Right ventricle myocardium superior (tissue), 1 donor: Measurements from ENCODE around the gene CUL4B. TPM values are rescaled to one million over a fixed set of nuclear protein-coding genes. Genes with fewer than 3 reads are reported as not detected.
"Not testable (repeated sequence)": the region's sequence is repeated elsewhere in the genome, so short reads cannot be mapped to it uniquely, and the experiment has no call there.

Experiments
- ATAC-seq: fragments of 200-7000 bp; cut with Tn5 transposase; one replicate; pipeline ENCODE4 v1.9.1; 2020; ENCODE audit warnings: mild to moderate bottlenecking; ENCODE audit not compliant: poor library complexity
- DNase-seq: peaks from one replicate; pipeline ENCODE4 v3.0.0-alpha.2; 2020
- intact Hi-C: fragments of 100-400 bp; cut with DNase I; formaldehyde crosslinking; loops from one replicate; pipeline ENCODE4 v1.11.2; 2022
- total RNA-seq: library from RNA; stranded (reverse); fragmentation: NEBNext Ultra II Directional; extraction: Animal tissue kit (Norgen Biotek cat#: 25700); gene quantifications from one replicate; pipeline ENCODE4 v1.2.1, GENCODE V29; 2021
- donor health status: DM: no; HTN: yes; CAD: no; lungs with severe emphysema.

Gene CUL4B
- total RNA-seq, 1 donor from 2014 or later: 17.9 TPM

DNA sequence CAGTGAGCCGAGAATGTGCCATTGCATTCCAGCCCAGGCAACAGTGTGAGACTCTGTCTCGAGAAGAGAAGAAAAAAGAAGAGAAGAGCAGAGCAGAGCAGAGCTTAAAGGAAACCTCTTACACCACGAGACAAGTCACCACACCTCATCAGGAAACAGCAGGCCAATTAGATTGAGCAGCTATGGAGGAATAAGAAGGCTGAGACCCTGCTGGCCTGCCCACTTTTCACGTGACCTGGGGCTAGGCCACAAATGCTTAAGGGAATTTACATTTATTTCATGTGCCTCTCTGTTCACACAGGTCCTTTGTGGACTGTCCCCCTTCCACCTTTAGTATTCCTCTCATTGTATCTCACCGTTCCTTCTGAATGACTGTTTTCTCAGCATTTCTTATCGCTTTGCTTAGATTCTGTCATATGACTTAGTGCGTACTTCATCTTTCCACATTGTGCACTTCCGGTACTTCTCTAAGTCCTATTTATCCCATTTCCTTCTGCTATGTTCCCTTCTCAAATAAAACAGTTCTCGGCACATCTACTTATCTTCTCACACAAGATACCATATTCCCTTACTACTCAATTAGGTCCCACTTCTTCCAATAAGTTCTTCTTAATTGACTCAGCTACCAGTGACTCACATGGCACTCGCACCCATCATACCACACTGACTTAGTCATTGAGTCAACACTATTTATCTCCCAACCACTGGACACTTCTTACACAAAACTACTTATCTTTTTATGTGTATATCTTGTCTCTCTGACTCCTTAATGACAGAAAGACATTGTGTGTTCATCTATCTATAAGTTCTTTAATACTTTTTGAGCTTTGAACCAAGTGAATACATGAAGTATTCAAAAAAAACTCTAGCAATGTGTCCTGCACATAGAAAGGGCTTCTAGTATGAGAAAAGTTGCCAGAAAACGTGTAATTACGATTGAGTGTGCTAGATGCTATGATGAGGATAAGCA is 11.0 kb downstream of the CUL4B start:
- DNase-seq (no peak), ATAC-seq (no peak)
- intact Hi-C loops: no loop called here

DNA sequence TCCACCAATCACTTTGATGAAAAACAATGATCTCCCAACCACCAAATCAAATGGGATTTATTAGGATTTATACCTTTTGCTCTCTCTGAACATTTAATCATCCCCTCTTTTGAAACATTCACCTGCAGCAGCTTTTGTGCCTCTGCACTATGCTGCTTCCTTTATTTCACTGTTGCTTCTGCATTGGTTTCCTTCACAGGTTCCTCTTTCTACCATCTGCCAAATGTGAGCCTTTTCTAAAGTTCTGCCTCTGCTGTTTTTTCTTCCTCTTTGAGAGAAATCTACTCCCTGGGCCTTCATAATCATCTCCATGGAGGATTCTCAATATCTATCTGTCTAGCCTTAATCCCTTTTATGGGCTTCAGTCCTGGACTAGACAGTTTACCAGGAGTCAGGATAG is 24.7 kb downstream of the CUL4B start:
- intact Hi-C loops: no loop called here
- DNase-seq (no peak), ATAC-seq (no peak)

- no peak for DNase-seq
- no peak for ATAC-seq
- intact Hi-C loops: no loop called here
Observed at GRCh38 chrX:120534413-120535205, 26.2 kb downstream of the CUL4B start.

DNA sequence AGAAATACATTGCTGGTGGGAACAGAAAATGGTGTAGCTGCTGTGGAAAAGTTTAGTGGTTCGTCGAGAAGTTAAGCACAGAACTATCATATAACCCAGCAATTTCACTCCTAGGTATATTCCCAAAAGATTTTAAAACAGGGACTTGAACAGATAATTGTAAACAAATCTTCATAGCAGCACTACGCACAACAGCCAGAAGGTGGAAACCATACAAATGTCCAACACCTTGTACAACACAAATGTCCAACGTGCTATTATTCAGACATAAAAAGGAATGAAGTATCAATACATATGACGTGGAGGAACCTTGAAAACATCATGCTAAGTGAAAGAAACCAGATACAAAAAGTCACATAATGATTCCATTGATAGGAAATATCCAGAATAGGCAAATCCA is 37.9 kb downstream of the CUL4B start:
- intact Hi-C loops: no loop called here
- no peak for ATAC-seq
- no peak for DNase-seq

- intact Hi-C loops: no loop called here
- ATAC-seq (no peak), DNase-seq (no peak)
Observed at GRCh38 chrX:120517936-120518335, 42.8 kb downstream of the CUL4B start.

DNA sequence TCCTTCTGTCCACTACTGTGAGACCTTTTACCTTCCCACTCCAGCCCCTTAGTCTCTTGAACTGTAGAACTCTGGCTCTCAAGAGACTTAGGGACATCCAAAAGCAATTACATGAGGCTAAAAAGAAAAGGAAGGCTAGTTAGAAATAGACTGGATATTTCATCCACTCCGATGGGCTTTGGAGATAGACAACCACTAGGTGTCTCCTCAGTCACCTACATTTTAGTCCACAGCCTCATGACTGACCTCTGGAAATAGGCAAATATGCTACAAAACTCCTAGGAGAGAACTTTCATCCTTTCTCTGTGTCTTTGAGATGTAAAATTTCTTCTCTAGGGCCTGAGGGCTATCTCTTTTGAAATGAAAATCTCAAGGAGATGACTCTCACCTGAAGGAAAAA is 46.5 kb downstream of the CUL4B start:
- no peak for DNase-seq
- intact Hi-C loops: no loop called here
- ATAC-seq: no peak

- ATAC-seq (no peak), DNase-seq (no peak)
- intact Hi-C loops: no loop called here
Observed at GRCh38 chrX:120512627-120513026, 48.1 kb downstream of the CUL4B start.

GRCh38 chrX:120512222-120512621 is 48.5 kb downstream of the CUL4B start:
- intact Hi-C loops: no loop called here
- DNase-seq (no peak), ATAC-seq (no peak)

DNA sequence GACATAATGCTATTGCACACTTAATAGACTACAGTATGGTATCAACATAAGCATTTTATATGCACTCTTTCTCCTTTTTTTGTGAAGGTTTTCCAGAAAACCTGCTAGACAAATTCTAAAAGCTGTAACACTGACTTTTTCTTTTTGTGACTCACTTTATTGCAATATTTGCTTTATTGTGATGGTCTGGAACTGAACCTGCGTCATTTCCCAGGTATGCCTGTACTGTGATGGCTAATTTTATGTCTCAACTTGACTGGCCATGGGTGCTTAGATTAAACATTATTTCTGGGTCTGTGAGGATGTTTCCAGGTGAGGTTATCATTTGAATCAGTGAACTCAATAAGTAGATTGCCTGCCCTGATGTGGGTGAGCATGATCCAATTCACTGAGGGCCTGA is 56.2 kb downstream of the CUL4B start:
- intact Hi-C loops: no loop called here
- DNase-seq (no peak), ATAC-seq (no peak)

DNA sequence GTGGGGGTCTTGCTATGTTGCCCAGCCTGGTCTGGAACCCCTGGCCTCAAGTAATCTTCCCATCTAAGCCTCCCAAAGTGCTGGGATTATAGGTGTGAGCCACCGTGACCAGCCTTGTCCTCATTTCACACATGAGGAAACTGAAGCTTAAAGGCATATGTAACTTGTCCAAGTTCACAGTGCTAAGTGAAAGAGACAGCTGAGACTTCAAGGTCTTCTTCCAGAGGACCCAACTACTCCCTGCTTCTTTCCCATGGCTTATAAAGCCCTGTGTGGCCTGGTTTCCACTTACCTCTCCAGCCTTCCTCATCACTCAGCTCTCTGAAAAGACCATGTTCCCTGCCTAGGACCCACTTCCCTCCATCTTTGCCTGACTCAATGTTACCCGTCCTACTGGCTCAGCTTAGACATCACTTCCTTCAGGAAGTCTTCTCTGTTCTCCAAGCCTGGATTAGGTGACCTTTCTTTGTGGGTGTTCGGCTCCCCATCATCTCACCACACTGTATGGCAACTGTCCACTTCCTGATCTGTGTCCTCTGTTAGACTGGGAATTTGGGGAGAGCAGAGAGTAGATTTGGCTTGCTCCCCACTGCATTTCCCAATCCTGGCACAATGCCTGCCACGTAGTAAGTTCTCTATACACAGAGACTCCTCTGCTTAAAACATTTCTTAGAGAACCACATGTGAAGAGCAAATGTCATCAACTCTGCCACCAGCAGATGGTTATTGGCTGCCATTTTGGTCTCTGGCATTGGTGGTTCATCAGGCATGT is 61.3 kb downstream of the CUL4B start:
- intact Hi-C loops: loop anchor here (5.0 to 10.0 kb wide), 2 partner anchors 155 to 273 kb away; no protein-coding TSS in a partner anchor
- ATAC-seq (peak; percentile 52), DNase-seq (no peak)

- not testable (repeated sequence) for ATAC-seq
- intact Hi-C loops: loop anchor here (10.0 kb wide), 1 partner anchor 165 kb away; no protein-coding TSS in a partner anchor
Observed at GRCh38 chrX:120490119-120490518, 70.6 kb downstream of the CUL4B start.

DNA sequence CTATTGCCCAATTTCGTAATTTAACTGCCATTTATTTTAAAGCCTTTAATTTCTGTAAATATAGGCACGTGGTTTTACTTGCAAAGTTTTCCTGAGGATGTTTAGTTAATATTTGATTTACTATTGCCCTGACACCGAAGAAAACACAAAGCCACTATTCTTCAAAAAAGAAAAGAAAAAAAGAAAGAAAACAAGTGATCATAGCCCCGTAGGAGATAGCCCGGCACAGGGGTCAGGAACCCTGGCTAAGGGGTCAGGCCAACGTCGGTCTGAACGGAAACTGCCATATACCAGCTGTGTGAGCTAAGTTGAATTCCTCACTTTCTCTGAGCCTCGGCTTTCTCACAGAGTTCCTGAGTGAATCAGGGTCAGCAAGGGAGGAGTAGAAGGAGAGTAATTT is 74.0 kb downstream of the CUL4B start:
- DNase-seq (no peak), ATAC-seq (no peak)
- intact Hi-C loops: no loop called here

More at GRCh38 chrX:120490119-120490518, 70.6 kb downstream of the CUL4B start:
- DNase-seq: not testable (repeated sequence)

GRCh38 chrX:120485638-120486520 is 74.9 kb downstream of the CUL4B start:
- DNase-seq (peak; percentile 85), ATAC-seq (peak; percentile 95)
- intact Hi-C loops: no loop called here

DNA sequence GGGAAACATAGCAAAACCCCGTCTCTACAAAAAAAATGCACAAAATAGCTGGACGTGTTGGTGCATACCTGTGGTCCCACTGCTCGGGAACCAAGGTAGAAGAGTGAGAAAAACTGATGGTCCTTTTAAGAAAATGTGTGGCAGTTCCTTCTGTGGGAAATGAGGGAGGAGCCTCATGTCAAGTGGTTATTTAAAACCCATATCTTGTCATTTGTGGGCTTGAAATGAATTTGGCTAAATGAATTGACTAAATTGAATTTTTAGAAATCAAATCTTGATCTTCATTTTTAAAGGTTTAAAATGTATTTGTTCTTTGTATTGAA is 75.5 kb downstream of the CUL4B start:
- DNase-seq (no peak), ATAC-seq (no peak)
- intact Hi-C loops: no loop called here

DNA sequence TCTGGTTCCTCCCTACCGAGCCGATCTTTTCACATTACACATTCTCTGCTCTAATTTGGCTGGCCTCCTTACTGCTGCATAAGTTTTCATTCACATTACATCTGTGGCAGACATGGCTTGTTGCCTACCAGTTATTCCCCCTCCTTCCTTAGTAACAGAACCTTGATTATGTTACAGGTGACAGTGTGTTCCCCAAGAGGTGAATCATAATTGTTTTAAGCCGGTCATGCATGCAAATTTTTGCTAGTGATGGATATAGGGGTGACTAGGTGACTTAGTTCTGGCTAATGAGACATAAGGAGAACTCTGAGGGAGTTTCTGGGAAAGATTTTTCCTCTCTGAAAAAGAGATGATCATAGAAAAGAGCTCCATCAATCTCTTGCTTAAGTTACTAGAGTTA is 83.3 kb downstream of the CUL4B start:
- no peak for DNase-seq
- ATAC-seq: no peak
- intact Hi-C loops: loop anchor here (10.0 kb wide), 1 partner anchor 113 kb away; the partner anchor contains the start of gene ATP1B4

GRCh38 chrX:120476714-120477113 is 84.0 kb downstream of the CUL4B start:
- intact Hi-C loops: loop anchor here (10.0 kb wide), 1 partner anchor 112 kb away; the partner anchor contains the start of gene ATP1B4
- DNase-seq: no peak
- no peak for ATAC-seq

GRCh38 chrX:120475447-120475846 is 85.3 kb downstream of the CUL4B start:
- intact Hi-C loops: loop anchor here (10.0 kb wide), 1 partner anchor 111 kb away; the partner anchor contains the start of gene ATP1B4
- ATAC-seq, DNase-seq: not testable (repeated sequence)
